H54 (cell line): ENCODE data around the gene CENPO.

ENCODE experiments used
- DNase-seq: peaks from one replicate; pipeline ENCODE4 v3.0.0; 2011; ENCODE audit warnings: low spot score, mixed read lengths; ENCODE audit not compliant: insufficient read length
- FAIRE-seq: peaks from 3 replicates; lab custom pipeline; 2011; peaks lifted over from hg19 to GRCh38; lab: Jason Lieb, UNC
- POLR2A ChIP-seq: IDR thresholded peaks from 2 replicates; pipeline ENCODE4 v1.6.1; 2011; ENCODE audit warnings: low read depth, mild to moderate bottlenecking, low read length

CENPO gene

GRCh38 chr2:24792874-24793760 lies at the start of gene CENPO, which contains the start of gene PTRHD1:
CENPO (plus strand) TSS chr2:24793425; CDS start chr2:24793920, 495 bp downstream.
PTRHD1 (minus strand) TSS chr2:24793391; CDS start chr2:24793377, 14 bp downstream.
- FAIRE-seq (peak; percentile 30), DNase-seq (peak; percentile 94)

DNA sequence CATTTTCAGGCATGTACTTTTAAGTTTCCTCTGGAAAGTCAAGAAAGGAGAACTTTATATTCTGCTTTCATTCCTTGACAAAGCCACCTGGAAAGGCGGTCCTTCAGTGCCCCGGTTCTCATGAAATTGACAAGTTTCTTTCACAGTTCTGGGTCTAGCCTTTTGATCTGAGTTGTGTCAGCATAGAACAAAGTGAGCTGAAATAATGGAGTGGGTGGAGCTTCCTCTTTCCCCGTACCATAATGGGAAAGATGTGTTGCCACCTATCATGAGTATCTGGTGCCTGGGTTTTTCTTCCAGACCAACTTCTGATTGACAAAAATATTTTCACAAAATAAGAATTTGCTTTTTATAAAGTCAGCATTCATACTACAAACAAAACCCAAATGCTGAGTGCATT lies 49.3 kb upstream of the CENPO start:
- DNase-seq (no peak), FAIRE-seq (no peak)
- no peak for TF ChIP-seq POLR2A

More at GRCh38 chr2:24792874-24793760, at the start of gene CENPO, which contains the start of gene PTRHD1:
- peak; percentile 64; the same call in 1 of the 2 replicates for TF ChIP-seq POLR2A

DNA sequence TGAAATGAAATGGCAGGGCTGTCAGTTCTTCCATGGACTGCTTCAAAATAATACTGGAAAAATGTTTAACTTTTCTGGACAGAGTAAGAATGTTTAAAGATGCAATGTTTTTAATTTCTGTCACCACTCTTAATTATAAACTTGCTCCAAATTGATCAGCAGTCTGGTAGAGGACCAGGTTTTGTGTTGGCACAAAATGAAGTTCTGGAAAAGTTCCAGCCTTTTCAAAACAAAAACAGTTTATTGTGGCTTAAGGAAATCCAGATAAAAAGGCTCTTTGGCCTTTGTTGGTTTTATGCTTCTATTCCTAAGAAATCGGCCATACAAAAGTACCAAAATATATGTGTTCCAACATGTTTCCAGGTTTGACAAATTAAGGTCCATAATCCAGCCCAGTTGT lies 48.9 kb upstream of the CENPO start:
- no peak for TF ChIP-seq POLR2A
- FAIRE-seq, result no peak
- DNase-seq, result no peak

DNA sequence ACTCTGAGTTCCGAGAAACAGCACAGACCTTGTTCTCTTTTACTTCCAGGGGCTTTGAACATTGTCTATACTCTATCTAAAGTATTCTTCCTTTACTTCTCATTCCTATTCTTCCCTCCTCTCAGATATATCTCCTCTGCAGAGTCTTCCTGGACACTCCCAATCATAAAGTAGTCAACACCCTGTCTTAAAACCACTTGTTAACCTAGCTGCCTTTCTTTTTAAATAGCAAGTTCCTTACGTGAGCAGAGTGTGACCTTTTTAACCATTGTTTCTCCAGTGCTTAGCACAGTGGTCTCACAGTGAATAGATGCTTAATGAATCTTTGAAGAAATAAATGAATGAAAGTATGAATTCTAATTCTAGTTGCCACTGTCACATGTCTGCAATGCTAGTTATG lies 47.4 kb upstream of the CENPO start:
- DNase-seq, result no peak
- no peak for TF ChIP-seq POLR2A
- FAIRE-seq, result no peak

DNA sequence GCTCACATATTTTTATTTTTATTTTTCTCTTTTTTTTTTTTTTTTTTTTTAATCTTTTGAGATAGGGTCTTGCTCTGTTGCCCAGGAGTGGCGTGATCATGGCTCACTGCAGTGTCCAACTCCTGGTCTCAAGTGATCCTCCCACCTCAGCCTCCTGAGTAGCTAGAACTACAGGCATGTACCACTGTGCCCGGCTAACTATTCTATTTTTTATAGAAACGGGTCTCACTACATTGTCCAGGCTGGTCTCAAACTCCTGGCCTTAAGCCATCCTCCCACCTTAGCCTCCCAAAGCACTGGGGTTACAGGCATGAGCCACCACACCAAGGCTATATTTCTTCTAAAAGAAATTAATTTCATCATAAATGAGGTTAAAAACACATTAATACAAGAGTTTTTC lies 45.9 kb upstream of the CENPO start:
- TF ChIP-seq POLR2A, result no peak
- no peak for FAIRE-seq
- no peak for DNase-seq

- no peak for TF ChIP-seq POLR2A
- FAIRE-seq, result no peak
- DNase-seq, result no peak
Observed at GRCh38 chr2:24749069-24749691, 44.0 kb upstream of the CENPO start.

GRCh38 chr2:24754985-24755705 lies 38.1 kb upstream of the CENPO start:
- TF ChIP-seq POLR2A, result no peak
- no peak for DNase-seq
- FAIRE-seq, result no peak

GRCh38 chr2:24756789-24757188 lies 36.4 kb upstream of the CENPO start:
- no peak for TF ChIP-seq POLR2A
- FAIRE-seq, result no peak
- DNase-seq, result no peak

- TF ChIP-seq POLR2A, result no peak
- FAIRE-seq (no peak), DNase-seq (no peak)
Observed at GRCh38 chr2:24761866-24762265, 31.4 kb upstream of the CENPO start.

- no peak for TF ChIP-seq POLR2A
- DNase-seq (no peak), FAIRE-seq (no peak)
Observed at GRCh38 chr2:24762518-24762917, 30.7 kb upstream of the CENPO start.

GRCh38 chr2:24763843-24764242 lies 29.4 kb upstream of the CENPO start:
- no peak for TF ChIP-seq POLR2A
- DNase-seq, result no peak
- no peak for FAIRE-seq

- no peak for TF ChIP-seq POLR2A
- FAIRE-seq, result no peak
Observed at GRCh38 chr2:24766609-24767008, 26.6 kb upstream of the CENPO start.

DNA sequence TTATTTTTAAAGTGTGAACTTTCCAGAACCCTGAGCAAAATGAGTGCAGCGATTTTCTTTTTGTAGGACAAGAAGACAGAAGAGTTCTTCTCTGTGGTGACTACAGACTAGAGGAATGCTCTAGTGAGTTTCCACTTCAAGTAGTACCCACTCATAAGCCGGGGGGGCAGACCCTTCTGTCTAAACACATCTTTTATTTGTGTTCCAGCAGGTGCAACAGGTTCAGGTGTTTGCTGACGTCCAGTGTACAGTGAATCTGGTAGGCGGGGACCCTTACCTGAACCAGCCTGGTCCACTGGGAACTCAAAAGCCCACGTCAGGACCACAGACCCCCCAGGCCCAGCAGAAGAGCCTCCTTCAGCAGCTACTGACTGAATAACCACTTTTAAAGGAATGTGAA lies 25.2 kb upstream of the CENPO start:
- TF ChIP-seq POLR2A, result no peak
- FAIRE-seq (no peak), DNase-seq (no peak)

More at GRCh38 chr2:24766609-24767008, 26.6 kb upstream of the CENPO start:
- DNase-seq, result no peak

GRCh38 chr2:24768601-24769000 lies 24.6 kb upstream of the CENPO start:
- DNase-seq, result no peak
- FAIRE-seq, result no peak
- no peak for TF ChIP-seq POLR2A
